Tibial artery (tissue), 4 donors: ENCODE data around the gene KNG1.

Source experiments
- DNase-seq, 2 donors: peaks; one replicate each; pipeline ENCODE4 v3.0.0-alpha.2; 2019
- H3K27ac ChIP-seq, 2 donors: fragments of 200-600 bp; sonication (generic) in 1 of 2; 1 replicate in 1 of 2; 2 replicates in 1 of 2; pipeline ENCODE4 v1.5.1; 2018 to 2019; ENCODE audit warnings: mild to moderate bottlenecking in 1 of 2
- H3K27me3 ChIP-seq, 2 donors: fragments of 200-600 bp; sonication (generic) in 1 of 2; one replicate each; pipeline versions ENCODE4 v1.5.1 to v1.6.0; 2016 to 2019
- H3K36me3 ChIP-seq, 3 donors: fragments of 200-600 bp; sonication (generic) in 2 of 3; one replicate each; pipeline ENCODE4 v1.5.1; 2016 to 2019; ENCODE audit warnings: mild to moderate bottlenecking in 2 of 3
- H3K4me1 ChIP-seq, 4 donors: fragments of 200-600 bp; sonication (generic) in 2 of 4; 1 replicate in 3 of 4; 2 replicates in 1 of 4; pipeline ENCODE4 v1.5.1; 2016 to 2019
- H3K4me3 ChIP-seq, 2 donors: fragments of 200-600 bp; sonication (generic) in 1 of 2; 1 replicate in 1 of 2; 2 replicates in 1 of 2; pipeline ENCODE4 v1.5.1; 2018 to 2019; ENCODE audit warnings: mild to moderate bottlenecking in 2 of 2
- H3K9me3 ChIP-seq, 3 donors: fragments of 200-600 bp; sonication (generic) in 1 of 3; one replicate each; pipeline ENCODE4 v1.5.1; 2016 to 2019
- CTCF ChIP-seq, 2 experiments: fragments of 200-600 bp in 1 of 2; fragments of 450-650 bp in 1 of 2; IDR thresholded peaks; one replicate each; pipeline ENCODE4 v1.5.1; 2017 to 2019; ENCODE audit warnings: antibody characterized with exemption in 2 of 2, mild to moderate bottlenecking in 1 of 2, moderate library complexity in 1 of 2
- intact Hi-C: fragments of 100-400 bp; cut with DNase I; formaldehyde crosslinking; loops from one replicate; pipeline ENCODE4 v1.15.0; 2023; ENCODE audit warnings: low total_unique reads

KNG1 gene

GRCh38 chr3:186742618-186743380, 25.6 kb downstream of the KNG1 start:
- H3K27me3 ChIP-seq: no peaks in the 10 kb centered on the region
- no peak for DNase-seq
- H3K9me3 ChIP-seq: no peaks in the 10 kb centered on the region
- H3K4me3 ChIP-seq: no peak overlapping the region
- no peak for TF ChIP-seq CTCF (IDR thresholded peaks at IDR 0.05)
- H3K27ac ChIP-seq: no peak overlapping the region
- peaks cover 0 to 9% (median 0%) of the 10 kb centered on the region in 4 donors for H3K4me1 ChIP-seq
- intact Hi-C loops: no loop called here
- no peaks in the 10 kb centered on the region for H3K36me3 ChIP-seq

- Histone ChIP-seq H3K9me3 (no peaks in the 10 kb centered on the region), H3K27me3 (no peaks in the 10 kb centered on the region), H3K4me3 (no peak overlapping the region), H3K36me3 (no peaks in the 10 kb centered on the region), H3K4me1 (peaks cover 0 to 9% (median 0%) of the 10 kb centered on the region in 4 donors), H3K27ac (no peak overlapping the region)
- no peak for DNase-seq
- TF ChIP-seq CTCF (IDR thresholded peaks at IDR 0.05): no peak
- intact Hi-C loops: no loop called here
Observed at GRCh38 chr3:186743666-186744065, 26.5 kb downstream of the KNG1 start.

GRCh38 chr3:186746008-186746407, 28.8 kb downstream of the KNG1 start:
- Histone ChIP-seq H3K27ac (no peak overlapping the region), H3K36me3 (no peaks in the 10 kb centered on the region), H3K9me3 (no peaks in the 10 kb centered on the region), H3K4me3 (no peak overlapping the region), H3K4me1 (peaks cover 0 to 9% (median 0%) of the 10 kb centered on the region in 4 donors), H3K27me3 (no peaks in the 10 kb centered on the region)
- DNase-seq: peak in 1 of 2 donors; percentile 34
- no peak for TF ChIP-seq CTCF (IDR thresholded peaks at IDR 0.05)
- intact Hi-C loops: no loop called here

GRCh38 chr3:186750316-186750715, 33.2 kb downstream of the KNG1 start:
- no peak overlapping the region for H3K27ac ChIP-seq
- H3K4me1 ChIP-seq: peaks cover 0 to 9% (median 0%) of the 10 kb centered on the region in 4 donors
- no peak for DNase-seq
- no peaks in the 10 kb centered on the region for H3K27me3 ChIP-seq
- no peak overlapping the region for H3K4me3 ChIP-seq
- intact Hi-C loops: no loop called here
- no peaks in the 10 kb centered on the region for H3K36me3 ChIP-seq
- TF ChIP-seq CTCF (IDR thresholded peaks at IDR 0.05): no peak
- H3K9me3 ChIP-seq: no peaks in the 10 kb centered on the region

- Histone ChIP-seq H3K4me3 (no peak overlapping the region), H3K4me1 (no peaks in the 10 kb centered on the region), H3K27me3 (no peaks in the 10 kb centered on the region), H3K36me3 (no peaks in the 10 kb centered on the region), H3K9me3 (no peaks in the 10 kb centered on the region), H3K27ac (no peak overlapping the region)
- no peak for TF ChIP-seq CTCF (IDR thresholded peaks at IDR 0.05)
- no peak for DNase-seq
- intact Hi-C loops: no loop called here
Observed at GRCh38 chr3:186751480-186751879, 34.3 kb downstream of the KNG1 start.
